Measurements from ENCODE around the gene HELLS. TPM values are rescaled to one million over a fixed set of nuclear protein-coding genes. Genes with fewer than 3 reads are reported as not detected.

HELLS gene
- total RNA-seq, 1 donor from 2014 or later = 14.6 TPM

- H3K4me1 ChIP-seq (ENCODE audit: control insufficient read depth in 3 of 3, insufficient read depth in 3 of 3, low read length in 3 of 3) = no peaks in the 10 kb centered on the region
- no peaks in the 10 kb centered on the region for H3K36me3 ChIP-seq (ENCODE audit: control insufficient read depth in 3 of 3, insufficient read depth in 3 of 3, low read length in 3 of 3)
- no peak overlapping the region for H3K9ac ChIP-seq (ENCODE audit: low read depth in 1 of 3, low read length in 3 of 3)
- H3K4me3 ChIP-seq (ENCODE audit: low read length in 3 of 3) = no peak overlapping the region
- no peaks in the 10 kb centered on the region for H3K9me3 ChIP-seq (ENCODE audit: control insufficient read depth in 3 of 3, low read length in 3 of 3)
- H3K27ac ChIP-seq (ENCODE audit: low read depth, low read length) = no peak overlapping the region
- H3K27me3 ChIP-seq (ENCODE audit: control insufficient read depth in 3 of 3, insufficient read depth in 3 of 3, low read length in 3 of 3) = no peaks in the 10 kb centered on the region
Measured at GRCh38 chr10:94602729-94603515, 57.3 kb downstream of the HELLS start.

DNA sequence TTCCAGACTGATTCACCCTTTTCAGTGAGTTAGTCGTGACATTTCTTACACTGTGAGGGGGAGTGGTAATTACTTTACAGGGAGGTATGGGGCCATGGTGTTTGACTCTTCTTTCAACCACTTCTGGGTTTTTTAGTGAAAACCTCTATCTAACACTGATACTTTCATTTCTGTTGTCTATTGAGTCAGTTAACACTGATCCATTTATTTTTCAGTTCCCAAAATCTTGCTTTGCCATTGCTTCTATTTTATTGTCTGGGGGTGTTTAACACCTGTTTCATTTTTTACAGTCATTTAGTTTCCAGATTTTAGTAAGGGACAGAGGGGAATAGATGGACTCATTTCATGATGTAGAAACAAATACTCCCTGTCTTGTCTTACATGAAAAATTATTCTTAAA lies 61.5 kb downstream of the HELLS start:
- Histone ChIP-seq H3K9ac (ENCODE audit: low read depth in 1 of 3, low read length in 3 of 3) (no peak overlapping the region), H3K9me3 (ENCODE audit: control insufficient read depth in 3 of 3, low read length in 3 of 3) (no peaks in the 10 kb centered on the region), H3K4me3 (ENCODE audit: low read length in 3 of 3) (no peak overlapping the region), H3K27ac (ENCODE audit: low read depth, low read length) (no peak overlapping the region), H3K27me3 (ENCODE audit: control insufficient read depth in 3 of 3, insufficient read depth in 3 of 3, low read length in 3 of 3) (no peaks in the 10 kb centered on the region), H3K4me1 (ENCODE audit: control insufficient read depth in 3 of 3, insufficient read depth in 3 of 3, low read length in 3 of 3) (no peaks in the 10 kb centered on the region), H3K36me3 (ENCODE audit: control insufficient read depth in 3 of 3, insufficient read depth in 3 of 3, low read length in 3 of 3) (no peaks in the 10 kb centered on the region)

DNA sequence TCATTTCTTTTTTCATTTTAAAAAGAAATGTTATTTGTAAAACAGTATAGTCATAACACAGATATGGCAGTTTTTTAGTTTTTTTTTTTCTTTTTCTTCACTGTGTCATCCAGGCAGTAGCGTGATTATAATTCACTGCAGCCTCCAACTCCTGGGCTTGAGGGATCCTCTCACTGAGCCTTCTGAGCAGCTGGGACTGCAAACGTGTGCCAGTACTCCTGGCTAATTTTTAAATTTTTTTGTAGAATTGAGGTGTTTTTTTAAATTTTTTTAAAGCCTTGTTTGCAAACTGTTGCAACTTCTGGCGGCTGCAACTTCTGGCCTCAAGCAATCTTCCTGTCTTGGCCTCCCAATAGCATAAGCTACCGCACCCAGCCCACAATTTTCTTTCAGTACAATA lies 63.0 kb downstream of the HELLS start:
- Histone ChIP-seq H3K9me3 (ENCODE audit: control insufficient read depth in 3 of 3, low read length in 3 of 3) (no peaks in the 10 kb centered on the region), H3K4me1 (ENCODE audit: control insufficient read depth in 3 of 3, insufficient read depth in 3 of 3, low read length in 3 of 3) (no peaks in the 10 kb centered on the region), H3K27me3 (ENCODE audit: control insufficient read depth in 3 of 3, insufficient read depth in 3 of 3, low read length in 3 of 3) (no peaks in the 10 kb centered on the region), H3K9ac (ENCODE audit: low read depth in 1 of 3, low read length in 3 of 3) (no peak overlapping the region), H3K27ac (ENCODE audit: low read depth, low read length) (no peak overlapping the region), H3K36me3 (ENCODE audit: control insufficient read depth in 3 of 3, insufficient read depth in 3 of 3, low read length in 3 of 3) (no peaks in the 10 kb centered on the region), H3K4me3 (ENCODE audit: low read length in 3 of 3) (no peak overlapping the region)

DNA sequence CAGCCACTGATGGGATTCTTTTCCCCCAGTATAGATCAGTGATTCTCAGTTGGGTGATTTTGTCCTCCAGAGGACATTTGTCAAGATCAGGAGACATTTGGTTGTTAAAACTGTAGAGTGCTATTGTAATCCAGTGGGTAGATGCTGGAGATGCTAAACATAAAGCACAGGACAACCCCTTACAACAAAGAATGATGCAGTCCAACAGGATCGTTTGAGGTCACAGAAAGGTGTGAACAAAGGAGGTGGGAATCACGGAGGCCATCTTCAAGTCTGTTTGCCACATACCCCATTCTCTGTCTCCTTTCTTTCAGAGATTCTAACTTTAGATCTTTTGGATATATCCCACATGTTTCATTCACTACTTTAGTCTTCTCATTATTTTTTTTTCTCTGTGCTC lies 69.0 kb downstream of the HELLS start:
- H3K9ac ChIP-seq (ENCODE audit: low read depth in 1 of 3, low read length in 3 of 3) = no peak overlapping the region
- no peak overlapping the region for H3K27ac ChIP-seq (ENCODE audit: low read depth, low read length)
- H3K36me3 ChIP-seq (ENCODE audit: control insufficient read depth in 3 of 3, insufficient read depth in 3 of 3, low read length in 3 of 3) = no peaks in the 10 kb centered on the region
- no peak overlapping the region for H3K4me3 ChIP-seq (ENCODE audit: low read length in 3 of 3)
- H3K4me1 ChIP-seq (ENCODE audit: control insufficient read depth in 3 of 3, insufficient read depth in 3 of 3, low read length in 3 of 3) = no peaks in the 10 kb centered on the region
- no peaks in the 10 kb centered on the region for H3K27me3 ChIP-seq (ENCODE audit: control insufficient read depth in 3 of 3, insufficient read depth in 3 of 3, low read length in 3 of 3)
- H3K9me3 ChIP-seq (ENCODE audit: control insufficient read depth in 3 of 3, low read length in 3 of 3) = no peaks in the 10 kb centered on the region

- Histone ChIP-seq H3K27ac (ENCODE audit: low read depth, low read length) (no peak overlapping the region), H3K36me3 (ENCODE audit: control insufficient read depth in 3 of 3, insufficient read depth in 3 of 3, low read length in 3 of 3) (no peaks in the 10 kb centered on the region), H3K4me3 (ENCODE audit: low read length in 3 of 3) (no peak overlapping the region), H3K9me3 (ENCODE audit: control insufficient read depth in 3 of 3, low read length in 3 of 3) (no peaks in the 10 kb centered on the region), H3K27me3 (ENCODE audit: control insufficient read depth in 3 of 3, insufficient read depth in 3 of 3, low read length in 3 of 3) (no peaks in the 10 kb centered on the region), H3K9ac (ENCODE audit: low read depth in 1 of 3, low read length in 3 of 3) (no peak overlapping the region), H3K4me1 (ENCODE audit: control insufficient read depth in 3 of 3, insufficient read depth in 3 of 3, low read length in 3 of 3) (no peaks in the 10 kb centered on the region)
Measured at GRCh38 chr10:94617389-94617944, 71.9 kb downstream of the HELLS start.

DNA sequence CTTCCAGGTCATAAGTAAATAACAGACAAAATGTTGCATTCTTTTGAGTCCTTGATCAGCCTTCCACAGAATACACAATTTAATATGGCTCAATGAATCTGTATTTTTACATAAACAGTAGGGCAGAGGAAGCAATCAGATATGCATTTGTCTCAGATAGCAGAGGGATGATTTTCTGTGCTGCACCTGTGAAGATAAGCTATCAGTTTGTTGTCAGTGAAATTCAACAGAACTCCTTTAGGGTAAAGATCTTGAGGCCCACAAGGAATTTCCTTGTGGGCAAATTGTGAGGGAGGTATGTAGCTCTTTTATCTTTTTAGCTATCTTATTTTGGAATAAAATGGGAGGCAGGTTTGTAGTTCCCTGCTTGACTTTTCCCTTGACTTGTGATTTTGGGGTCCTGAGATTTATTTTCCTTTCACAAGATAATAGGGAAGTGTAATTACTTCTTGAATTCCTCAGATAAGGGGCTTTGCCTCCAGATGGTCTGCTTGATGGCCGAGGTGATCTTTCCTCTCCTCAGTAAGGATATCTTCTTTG lies 77.1 kb downstream of the HELLS start:
- Histone ChIP-seq H3K9me3 (ENCODE audit: control insufficient read depth in 3 of 3, low read length in 3 of 3) (no peaks in the 10 kb centered on the region), H3K9ac (ENCODE audit: low read depth in 1 of 3, low read length in 3 of 3) (no peak overlapping the region), H3K36me3 (ENCODE audit: control insufficient read depth in 3 of 3, insufficient read depth in 3 of 3, low read length in 3 of 3) (no peaks in the 10 kb centered on the region), H3K27ac (ENCODE audit: low read depth, low read length) (no peak overlapping the region), H3K27me3 (ENCODE audit: control insufficient read depth in 3 of 3, insufficient read depth in 3 of 3, low read length in 3 of 3) (no peaks in the 10 kb centered on the region), H3K4me3 (ENCODE audit: low read length in 3 of 3) (no peak overlapping the region), H3K4me1 (ENCODE audit: control insufficient read depth in 3 of 3, insufficient read depth in 3 of 3, low read length in 3 of 3) (no peaks in the 10 kb centered on the region)

DNA sequence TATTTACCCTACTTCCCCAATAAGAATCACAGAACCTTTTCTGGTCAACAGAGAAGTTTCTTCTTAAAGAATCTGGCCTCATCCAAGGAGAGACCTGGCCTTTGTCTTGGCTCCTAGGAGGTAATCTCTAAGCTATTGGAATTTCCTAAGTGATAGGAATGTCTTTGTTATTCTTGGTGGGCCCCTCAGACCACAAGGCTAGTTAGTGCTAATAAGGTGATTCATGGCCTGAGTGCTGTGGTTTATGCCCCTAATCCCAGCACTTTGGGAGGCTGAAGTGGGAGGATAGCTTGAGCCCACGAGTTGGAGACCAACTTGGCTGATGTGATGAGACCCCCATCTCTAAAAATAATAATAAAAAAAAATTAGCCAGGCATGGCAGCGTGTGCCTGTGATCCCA lies 78.0 kb downstream of the HELLS start:
- H3K9ac ChIP-seq (ENCODE audit: low read depth in 1 of 3, low read length in 3 of 3) = no peak overlapping the region

DNA sequence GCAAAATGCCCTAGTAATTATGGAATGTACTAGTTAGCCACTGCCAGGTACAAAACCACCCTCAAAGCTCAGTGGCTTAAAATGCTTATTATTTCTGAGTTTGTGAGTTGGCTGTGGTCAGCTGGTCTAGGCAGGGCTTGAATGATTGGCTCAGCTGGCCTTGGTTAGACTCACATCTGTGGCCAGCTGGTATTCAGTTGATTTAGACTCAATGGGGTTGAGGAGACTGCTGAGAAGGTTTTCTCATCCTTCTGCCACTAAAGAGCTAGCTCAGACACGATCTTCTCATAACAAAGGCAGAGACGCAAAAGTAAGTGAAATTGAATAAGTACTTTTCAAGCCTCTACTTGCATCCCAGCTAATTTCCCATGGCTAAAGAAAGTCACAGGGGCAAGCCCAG lies 80.9 kb downstream of the HELLS start:
- no peak overlapping the region for H3K27ac ChIP-seq (ENCODE audit: low read depth, low read length)
- H3K4me3 ChIP-seq (ENCODE audit: low read length in 3 of 3) = no peak overlapping the region
- H3K36me3 ChIP-seq (ENCODE audit: control insufficient read depth in 3 of 3, insufficient read depth in 3 of 3, low read length in 3 of 3) = no peaks in the 10 kb centered on the region
- H3K4me1 ChIP-seq (ENCODE audit: control insufficient read depth in 3 of 3, insufficient read depth in 3 of 3, low read length in 3 of 3) = no peaks in the 10 kb centered on the region
- H3K9ac ChIP-seq (ENCODE audit: low read depth in 1 of 3, low read length in 3 of 3) = no peak overlapping the region
- H3K27me3 ChIP-seq (ENCODE audit: control insufficient read depth in 3 of 3, insufficient read depth in 3 of 3, low read length in 3 of 3) = no peaks in the 10 kb centered on the region
- H3K9me3 ChIP-seq (ENCODE audit: control insufficient read depth in 3 of 3, low read length in 3 of 3) = no peaks in the 10 kb centered on the region

More for the DNA sequence above, 78.0 kb downstream of the HELLS start:
- H3K4me1 ChIP-seq (ENCODE audit: control insufficient read depth in 3 of 3, insufficient read depth in 3 of 3, low read length in 3 of 3) = no peaks in the 10 kb centered on the region
- no peak overlapping the region for H3K27ac ChIP-seq (ENCODE audit: low read depth, low read length)
- H3K36me3 ChIP-seq (ENCODE audit: control insufficient read depth in 3 of 3, insufficient read depth in 3 of 3, low read length in 3 of 3) = no peaks in the 10 kb centered on the region
- H3K27me3 ChIP-seq (ENCODE audit: control insufficient read depth in 3 of 3, insufficient read depth in 3 of 3, low read length in 3 of 3) = no peaks in the 10 kb centered on the region
- no peak overlapping the region for H3K4me3 ChIP-seq (ENCODE audit: low read length in 3 of 3)
- no peaks in the 10 kb centered on the region for H3K9me3 ChIP-seq (ENCODE audit: control insufficient read depth in 3 of 3, low read length in 3 of 3)

- H3K27me3 ChIP-seq (ENCODE audit: control insufficient read depth in 3 of 3, insufficient read depth in 3 of 3, low read length in 3 of 3) = no peaks in the 10 kb centered on the region
- H3K4me1 ChIP-seq (ENCODE audit: control insufficient read depth in 3 of 3, insufficient read depth in 3 of 3, low read length in 3 of 3) = no peaks in the 10 kb centered on the region
- no peaks in the 10 kb centered on the region for H3K9me3 ChIP-seq (ENCODE audit: control insufficient read depth in 3 of 3, low read length in 3 of 3)
- no peak overlapping the region for H3K27ac ChIP-seq (ENCODE audit: low read depth, low read length)
- H3K9ac ChIP-seq (ENCODE audit: low read depth in 1 of 3, low read length in 3 of 3) = no peak overlapping the region
- H3K36me3 ChIP-seq (ENCODE audit: control insufficient read depth in 3 of 3, insufficient read depth in 3 of 3, low read length in 3 of 3) = no peaks in the 10 kb centered on the region
- no peak overlapping the region for H3K4me3 ChIP-seq (ENCODE audit: low read length in 3 of 3)
Measured at GRCh38 chr10:94627511-94627910, 81.9 kb downstream of the HELLS start.

DNA sequence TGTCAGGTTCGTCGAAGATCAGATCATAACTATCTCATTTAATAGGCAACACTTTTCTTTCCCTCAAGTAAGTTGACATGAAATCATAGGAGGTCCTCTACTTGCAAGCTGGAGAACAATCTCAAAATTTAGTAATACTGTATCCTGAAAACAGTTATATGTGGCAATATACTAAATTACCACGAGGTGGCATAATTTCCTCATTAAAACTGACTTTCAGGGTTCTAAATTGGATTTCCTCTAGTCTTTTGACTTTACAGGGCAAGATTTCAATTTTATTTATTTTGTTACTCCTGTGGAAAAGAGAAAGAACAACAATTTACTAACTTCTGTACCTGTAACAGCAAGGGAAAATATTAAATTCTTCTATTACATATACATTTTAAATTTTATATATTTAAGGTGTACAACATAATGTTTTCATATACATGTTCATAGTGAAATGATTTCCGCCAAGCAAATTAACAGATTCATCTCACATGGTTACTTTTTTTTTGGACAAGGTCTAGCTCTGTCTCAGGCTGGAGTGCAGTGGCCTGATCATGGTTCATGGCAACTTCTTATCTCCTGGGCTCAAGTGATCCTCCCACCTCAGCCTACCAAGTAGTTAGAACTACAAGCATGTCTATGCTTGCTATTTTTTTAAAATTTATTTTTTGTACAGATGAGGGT lies 84.6 kb downstream of the HELLS start:
- no peaks in the 10 kb centered on the region for H3K36me3 ChIP-seq (ENCODE audit: control insufficient read depth in 3 of 3, insufficient read depth in 3 of 3, low read length in 3 of 3)

More for the DNA sequence above, 84.6 kb downstream of the HELLS start:
- H3K27me3 ChIP-seq (ENCODE audit: control insufficient read depth in 3 of 3, insufficient read depth in 3 of 3, low read length in 3 of 3) = no peaks in the 10 kb centered on the region
- H3K4me3 ChIP-seq (ENCODE audit: low read length in 3 of 3) = no peak overlapping the region
- no peak overlapping the region for H3K9ac ChIP-seq (ENCODE audit: low read depth in 1 of 3, low read length in 3 of 3)
- H3K4me1 ChIP-seq (ENCODE audit: control insufficient read depth in 3 of 3, insufficient read depth in 3 of 3, low read length in 3 of 3) = no peaks in the 10 kb centered on the region
- H3K9me3 ChIP-seq (ENCODE audit: control insufficient read depth in 3 of 3, low read length in 3 of 3) = no peaks in the 10 kb centered on the region
- no peak overlapping the region for H3K27ac ChIP-seq (ENCODE audit: low read depth, low read length)

All from skeletal muscle tissue (tissue), 4 donors.